ENCODE data around the gene COLEC11. TPM values are rescaled to one million over a fixed set of nuclear protein-coding genes. Genes with fewer than 3 reads are reported as not detected.

The COLEC11 gene
- total and polyA plus RNA-seq, 2 experiments from 2014 or later = 1.3 to 1.5 TPM

DNA sequence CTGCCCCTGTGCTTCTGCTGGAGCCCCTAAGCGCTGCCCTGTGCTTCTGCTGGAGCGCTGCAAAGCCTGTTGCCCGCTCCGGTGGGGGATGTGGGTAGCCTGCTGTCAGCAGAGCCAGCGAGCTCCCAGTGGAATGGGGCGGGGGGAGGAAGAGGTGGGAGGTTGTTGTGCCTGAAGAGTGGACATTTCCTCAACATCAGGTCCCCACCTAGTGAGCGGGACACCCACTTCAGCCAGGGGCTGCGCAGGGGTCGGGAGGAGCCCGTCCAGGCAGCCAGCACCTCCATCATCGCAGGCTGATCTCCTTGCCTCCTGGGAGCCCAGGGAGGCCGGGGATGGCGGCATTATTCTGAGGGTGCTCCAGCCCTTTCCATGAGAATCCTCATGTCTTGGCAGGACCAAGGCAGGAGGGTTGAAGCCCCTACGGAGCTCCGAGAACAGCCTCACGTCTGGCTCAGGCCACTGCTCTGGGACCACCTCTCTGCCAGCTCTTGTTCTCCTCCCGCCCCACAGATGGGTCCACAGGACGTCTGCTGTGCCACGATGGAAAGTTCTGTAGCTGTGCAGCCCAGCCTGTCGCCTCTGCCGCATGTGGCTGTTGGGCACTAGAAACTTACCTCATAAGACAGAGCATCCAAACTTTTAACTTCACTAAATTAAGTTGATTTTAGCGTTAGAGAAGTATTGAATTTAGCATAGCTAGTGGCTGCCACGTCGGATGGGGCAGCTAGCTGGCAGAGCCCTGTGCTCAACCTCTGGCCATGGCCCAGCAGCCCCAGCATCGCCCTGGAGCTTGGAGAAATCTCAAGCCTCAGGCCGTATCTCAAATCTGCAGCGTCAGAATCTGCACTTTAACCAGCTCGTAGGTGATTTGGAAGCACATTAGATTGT is 61.2 kb downstream of the COLEC11 start:
- Histone ChIP-seq H3K36me3 (ENCODE audit: insufficient read depth) (no peaks in the 10 kb centered on the region), H4K20me1 (replicated peaks; ENCODE audit: insufficient read depth) (no peaks in the 10 kb centered on the region), H3K79me2 (replicated peaks; ENCODE audit: insufficient read depth) (no peaks in the 10 kb centered on the region), H2AFZ (no peak overlapping the region), H3K9me2 (ENCODE audit: insufficient read depth) (no peaks in the 10 kb centered on the region), H3K27me3 (ENCODE audit: insufficient read depth) (0 out of 2 replicates have a peak, but pooled peaks cover 4% of the 10 kb centered on the region), H3K27ac (ENCODE audit: low read depth) (no peak overlapping the region), H3F3A (replicated peaks; ENCODE audit: low read depth) (0 out of 2 replicates have a peak, but pooled peaks cover 5% of the 10 kb centered on the region), H3K4me1 (ENCODE audit: insufficient read depth) (no peaks in the 10 kb centered on the region; the same call in 1 of the 2 replicates), H3K4me3 (no peak overlapping the region), H3K4me2 (no peak overlapping the region)
- Mint-ChIP-seq H3K4me3 (no peak overlapping the region), H3K27me3 (ENCODE audit: insufficient read depth, low read depth, poor library complexity) (peaks cover 9% of the 10 kb centered on the region), H3K27ac (no peak overlapping the region), H3K36me3 (ENCODE audit: low read depth) (no peaks in the 10 kb centered on the region; the same call in 1 of the 3 replicates), H3K9me3 (peaks cover 3% of the 10 kb centered on the region; the same call in 2 of the 3 replicates), H3K4me1 (peaks cover 23% of the 10 kb centered on the region)
- no peak for TF ChIP-seq CREB1 (CRISPR knock-in tag; IDR thresholded peaks at IDR 0.05; ENCODE audit: low read depth)
- TF ChIP-seq, protein P1, sequence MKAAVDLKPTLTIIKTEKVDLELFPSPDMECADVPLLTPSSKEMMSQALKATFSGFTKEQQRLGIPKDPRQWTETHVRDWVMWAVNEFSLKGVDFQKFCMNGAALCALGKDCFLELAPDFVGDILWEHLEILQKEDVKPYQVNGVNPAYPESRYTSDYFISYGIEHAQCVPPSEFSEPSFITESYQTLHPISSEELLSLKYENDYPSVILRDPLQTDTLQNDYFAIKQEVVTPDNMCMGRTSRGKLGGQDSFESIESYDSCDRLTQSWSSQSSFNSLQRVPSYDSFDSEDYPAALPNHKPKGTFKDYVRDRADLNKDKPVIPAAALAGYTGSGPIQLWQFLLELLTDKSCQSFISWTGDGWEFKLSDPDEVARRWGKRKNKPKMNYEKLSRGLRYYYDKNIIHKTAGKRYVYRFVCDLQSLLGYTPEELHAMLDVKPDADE (IDR thresholded peaks at IDR 0.05) = no peak
- TF ChIP-seq, protein P2, sequence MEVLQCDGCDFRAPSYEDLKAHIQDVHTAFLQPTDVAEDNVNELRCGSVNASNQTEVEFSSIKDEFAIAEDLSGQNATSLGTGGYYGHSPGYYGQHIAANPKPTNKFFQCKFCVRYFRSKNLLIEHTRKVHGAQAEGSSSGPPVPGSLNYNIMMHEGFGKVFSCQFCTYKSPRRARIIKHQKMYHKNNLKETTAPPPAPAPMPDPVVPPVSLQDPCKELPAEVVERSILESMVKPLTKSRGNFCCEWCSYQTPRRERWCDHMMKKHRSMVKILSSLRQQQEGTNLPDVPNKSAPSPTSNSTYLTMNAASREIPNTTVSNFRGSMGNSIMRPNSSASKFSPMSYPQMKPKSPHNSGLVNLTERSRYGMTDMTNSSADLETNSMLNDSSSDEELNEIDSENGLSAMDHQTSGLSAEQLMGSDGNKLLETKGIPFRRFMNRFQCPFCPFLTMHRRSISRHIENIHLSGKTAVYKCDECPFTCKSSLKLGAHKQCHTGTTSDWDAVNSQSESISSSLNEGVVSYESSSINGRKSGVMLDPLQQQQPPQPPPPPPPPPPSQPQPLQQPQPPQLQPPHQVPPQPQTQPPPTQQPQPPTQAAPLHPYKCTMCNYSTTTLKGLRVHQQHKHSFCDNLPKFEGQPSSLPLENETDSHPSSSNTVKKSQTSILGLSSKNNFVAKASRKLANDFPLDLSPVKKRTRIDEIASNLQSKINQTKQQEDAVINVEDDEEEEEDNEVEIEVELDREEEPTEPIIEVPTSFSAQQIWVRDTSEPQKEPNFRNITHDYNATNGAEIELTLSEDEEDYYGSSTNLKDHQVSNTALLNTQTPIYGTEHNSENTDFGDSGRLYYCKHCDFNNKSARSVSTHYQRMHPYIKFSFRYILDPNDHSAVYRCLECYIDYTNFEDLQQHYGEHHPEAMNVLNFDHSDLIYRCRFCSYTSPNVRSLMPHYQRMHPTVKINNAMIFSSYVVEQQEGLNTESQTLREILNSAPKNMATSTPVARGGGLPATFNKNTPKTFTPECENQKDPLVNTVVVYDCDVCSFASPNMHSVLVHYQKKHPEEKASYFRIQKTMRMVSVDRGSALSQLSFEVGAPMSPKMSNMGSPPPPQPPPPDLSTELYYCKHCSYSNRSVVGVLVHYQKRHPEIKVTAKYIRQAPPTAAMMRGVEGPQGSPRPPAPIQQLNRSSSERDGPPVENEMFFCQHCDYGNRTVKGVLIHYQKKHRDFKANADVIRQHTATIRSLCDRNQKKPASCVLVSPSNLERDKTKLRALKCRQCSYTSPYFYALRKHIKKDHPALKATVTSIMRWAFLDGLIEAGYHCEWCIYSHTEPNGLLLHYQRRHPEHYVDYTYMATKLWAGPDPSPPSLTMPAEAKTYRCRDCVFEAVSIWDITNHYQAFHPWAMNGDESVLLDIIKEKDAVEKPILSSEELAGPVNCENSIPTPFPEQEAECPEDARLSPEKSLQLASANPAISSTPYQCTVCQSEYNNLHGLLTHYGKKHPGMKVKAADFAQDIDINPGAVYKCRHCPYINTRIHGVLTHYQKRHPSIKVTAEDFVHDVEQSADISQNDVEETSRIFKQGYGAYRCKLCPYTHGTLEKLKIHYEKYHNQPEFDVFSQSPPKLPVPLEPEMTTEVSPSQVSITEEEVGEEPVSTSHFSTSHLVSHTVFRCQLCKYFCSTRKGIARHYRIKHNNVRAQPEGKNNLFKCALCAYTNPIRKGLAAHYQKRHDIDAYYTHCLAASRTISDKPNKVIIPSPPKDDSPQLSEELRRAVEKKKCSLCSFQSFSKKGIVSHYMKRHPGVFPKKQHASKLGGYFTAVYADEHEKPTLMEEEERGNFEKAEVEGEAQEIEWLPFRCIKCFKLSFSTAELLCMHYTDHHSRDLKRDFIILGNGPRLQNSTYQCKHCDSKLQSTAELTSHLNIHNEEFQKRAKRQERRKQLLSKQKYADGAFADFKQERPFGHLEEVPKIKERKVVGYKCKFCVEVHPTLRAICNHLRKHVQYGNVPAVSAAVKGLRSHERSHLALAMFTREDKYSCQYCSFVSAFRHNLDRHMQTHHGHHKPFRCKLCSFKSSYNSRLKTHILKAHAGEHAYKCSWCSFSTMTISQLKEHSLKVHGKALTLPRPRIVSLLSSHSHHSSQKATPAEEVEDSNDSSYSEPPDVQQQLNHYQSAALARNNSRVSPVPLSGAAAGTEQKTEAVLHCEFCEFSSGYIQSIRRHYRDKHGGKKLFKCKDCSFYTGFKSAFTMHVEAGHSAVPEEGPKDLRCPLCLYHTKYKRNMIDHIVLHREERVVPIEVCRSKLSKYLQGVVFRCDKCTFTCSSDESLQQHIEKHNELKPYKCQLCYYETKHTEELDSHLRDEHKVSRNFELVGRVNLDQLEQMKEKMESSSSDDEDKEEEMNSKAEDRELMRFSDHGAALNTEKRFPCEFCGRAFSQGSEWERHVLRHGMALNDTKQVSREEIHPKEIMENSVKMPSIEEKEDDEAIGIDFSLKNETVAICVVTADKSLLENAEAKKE (CRISPR knock-in tag; IDR thresholded peaks at IDR 0.05) = no peak
- no peak for TF ChIP-seq ZNF331 (CRISPR knock-in tag; IDR thresholded peaks at IDR 0.05; ENCODE audit: low read depth)
- TF ChIP-seq EZH2phosphoT487 (IDR thresholded peaks at IDR 0.05; ENCODE audit: unreplicated experiment) = no peak
- TF ChIP-seq CTCF (conservative IDR thresholded peaks at IDR 0.05; ENCODE audit: low read depth in 2 of 2) = no peak
- no peak for TF ChIP-seq STAT1 (IDR thresholded peaks at IDR 0.05; ENCODE audit: unreplicated experiment)
- TF ChIP-seq NANOG (IDR thresholded peaks at IDR 0.05; ENCODE audit: borderline replicate concordance) = no peak
- TF ChIP-seq ZNF114 (CRISPR knock-in tag; IDR thresholded peaks at IDR 0.05) = no peak
- TF ChIP-seq, protein P3, sequence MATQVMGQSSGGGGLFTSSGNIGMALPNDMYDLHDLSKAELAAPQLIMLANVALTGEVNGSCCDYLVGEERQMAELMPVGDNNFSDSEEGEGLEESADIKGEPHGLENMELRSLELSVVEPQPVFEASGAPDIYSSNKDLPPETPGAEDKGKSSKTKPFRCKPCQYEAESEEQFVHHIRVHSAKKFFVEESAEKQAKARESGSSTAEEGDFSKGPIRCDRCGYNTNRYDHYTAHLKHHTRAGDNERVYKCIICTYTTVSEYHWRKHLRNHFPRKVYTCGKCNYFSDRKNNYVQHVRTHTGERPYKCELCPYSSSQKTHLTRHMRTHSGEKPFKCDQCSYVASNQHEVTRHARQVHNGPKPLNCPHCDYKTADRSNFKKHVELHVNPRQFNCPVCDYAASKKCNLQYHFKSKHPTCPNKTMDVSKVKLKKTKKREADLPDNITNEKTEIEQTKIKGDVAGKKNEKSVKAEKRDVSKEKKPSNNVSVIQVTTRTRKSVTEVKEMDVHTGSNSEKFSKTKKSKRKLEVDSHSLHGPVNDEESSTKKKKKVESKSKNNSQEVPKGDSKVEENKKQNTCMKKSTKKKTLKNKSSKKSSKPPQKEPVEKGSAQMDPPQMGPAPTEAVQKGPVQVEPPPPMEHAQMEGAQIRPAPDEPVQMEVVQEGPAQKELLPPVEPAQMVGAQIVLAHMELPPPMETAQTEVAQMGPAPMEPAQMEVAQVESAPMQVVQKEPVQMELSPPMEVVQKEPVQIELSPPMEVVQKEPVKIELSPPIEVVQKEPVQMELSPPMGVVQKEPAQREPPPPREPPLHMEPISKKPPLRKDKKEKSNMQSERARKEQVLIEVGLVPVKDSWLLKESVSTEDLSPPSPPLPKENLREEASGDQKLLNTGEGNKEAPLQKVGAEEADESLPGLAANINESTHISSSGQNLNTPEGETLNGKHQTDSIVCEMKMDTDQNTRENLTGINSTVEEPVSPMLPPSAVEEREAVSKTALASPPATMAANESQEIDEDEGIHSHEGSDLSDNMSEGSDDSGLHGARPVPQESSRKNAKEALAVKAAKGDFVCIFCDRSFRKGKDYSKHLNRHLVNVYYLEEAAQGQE (IDR thresholded peaks at IDR 0.05; ENCODE audit: unreplicated experiment) = no peak
- no peak for TF ChIP-seq POLR2AphosphoS5 (IDR thresholded peaks at IDR 0.05; ENCODE audit: low read depth)
- TF ChIP-seq JUNB (IDR thresholded peaks at IDR 0.05; ENCODE audit: unreplicated experiment) = no peak
- no peak for TF ChIP-seq EZH2 (IDR thresholded peaks at IDR 0.05; ENCODE audit: low read depth, unreplicated experiment)
- ATAC-seq (no peak), DNase-seq (ENCODE audit: low spot score) (no peak)

Measured in GM23338 (cell line).